ENCODE results near the gene MRGPRF.

DNA sequence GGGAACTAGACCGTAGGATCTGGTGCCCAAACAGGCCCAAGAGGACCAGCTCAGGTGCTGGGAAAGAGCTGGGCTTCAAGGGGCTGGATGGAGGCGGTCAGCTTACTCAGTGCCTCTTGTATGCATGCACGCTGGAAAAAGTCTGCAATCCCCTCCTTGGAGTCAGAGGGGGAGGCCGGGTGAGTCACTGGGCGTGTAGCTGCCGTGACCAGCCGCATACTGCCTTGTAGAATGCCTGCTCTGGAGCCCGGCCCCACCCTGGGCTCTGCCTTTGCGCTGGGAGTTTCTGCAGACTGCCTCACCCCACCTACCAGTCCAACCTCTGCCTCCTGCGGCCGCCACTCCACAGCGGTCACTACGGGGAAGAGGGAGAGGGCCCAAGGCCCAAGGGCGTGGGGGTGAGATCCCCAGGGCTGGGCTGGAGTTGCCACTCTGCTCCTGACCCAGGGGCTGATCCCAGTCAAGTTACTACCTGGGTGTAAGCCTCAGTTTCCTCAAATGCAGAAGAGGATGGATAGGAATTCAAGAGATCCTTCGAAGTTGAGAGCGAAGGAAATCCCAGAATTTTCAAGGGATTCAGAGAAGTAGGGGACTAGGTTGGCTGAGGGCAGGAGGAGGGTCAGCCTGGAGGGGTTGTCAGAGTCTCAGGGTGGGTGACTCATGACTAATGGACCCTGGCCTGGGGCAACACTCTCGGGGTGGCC is 4.2 kb downstream of the MRGPRF start:
- no peak for TF ChIP-seq EZH2phosphoT487 (IDR thresholded peaks at IDR 0.05; ENCODE audit: insufficient read depth, low read depth)
- TF ChIP-seq EZH2 (IDR thresholded peaks at IDR 0.05; ENCODE audit: insufficient read depth, poor library complexity, severe bottlenecking): no peak

Measured in GM23248 (cell line).